ENCODE data around the gene TRMT61A. TPM values are rescaled to one million over a fixed set of nuclear protein-coding genes. Genes with fewer than 3 reads are reported as not detected.
A peak's percentile ranks its signal among the peaks of the same experiment; 100 is the strongest.

TRMT61A gene
- total RNA-seq (10 to 100 TPM; 14.0 TPM), polyA plus RNA-seq (1 to 10 TPM; 4.6 to 9.3 TPM)

DNA sequence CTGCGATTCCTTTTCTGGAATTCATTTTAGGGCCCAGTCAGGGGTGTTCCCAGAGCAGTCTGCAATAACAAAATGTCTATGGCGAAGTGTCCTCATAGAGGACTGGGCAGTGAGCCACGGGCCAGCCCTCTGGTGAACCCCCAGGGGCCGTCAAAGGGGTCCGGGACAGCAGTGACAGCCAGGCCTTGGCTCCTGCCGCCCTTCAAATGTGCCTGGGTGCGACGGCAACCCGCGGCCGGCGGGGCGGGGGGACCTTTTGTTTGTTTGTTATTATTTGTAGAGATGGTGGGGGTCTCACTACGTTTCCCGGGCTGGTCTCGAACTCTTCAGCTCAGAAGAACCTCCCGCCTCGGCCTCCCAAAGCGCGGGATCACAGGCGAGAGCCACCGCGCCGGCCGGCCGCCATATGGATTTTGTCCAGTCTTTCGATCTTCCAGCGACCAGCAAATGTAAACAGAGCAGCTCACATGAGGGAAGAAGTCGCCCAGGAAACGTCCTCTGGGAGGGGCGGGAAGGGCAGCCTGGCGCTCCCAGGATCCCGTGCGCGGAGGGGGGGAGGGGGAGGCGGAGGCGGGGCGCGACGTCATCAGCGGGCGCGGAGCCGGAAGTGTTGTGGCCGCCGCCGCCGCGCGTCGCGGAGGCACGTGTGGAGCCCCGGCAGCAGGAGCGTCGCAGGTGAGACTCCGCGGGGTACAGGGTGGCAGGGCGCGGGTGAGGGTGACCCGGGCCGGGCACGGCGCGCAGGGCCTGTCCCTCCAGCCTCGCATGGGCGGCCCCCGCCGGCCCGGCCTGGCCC lies at the start of gene TRMT61A:
Gene TRMT61A, plus strand, starts transcription at position 610 of the 796 bp plus-strand sequence. CDS start 783 bp downstream, outside the sequence.
- peak; percentile 72 to 77 (median 74) for DNase-seq
- intact Hi-C loops (cut with micrococcal nuclease): loop anchor here (1.0 to 2.0 kb wide), 2 partner anchors 7 to 34 kb away; partner anchors contain the start of genes BAG5 and COA8
- Histone ChIP-seq H3K36me3 (ENCODE audit: insufficient read depth, low read length) (no peaks in the 10 kb centered on the region), H3K4me1 (ENCODE audit: insufficient read depth, low read length) (peaks cover 30% of the 10 kb centered on the region), H3K9me3 (ENCODE audit: control insufficient read depth in 1 of 2, low read length in 2 of 2) (no peaks in the 10 kb centered on the region), H3K27ac (ENCODE audit: low read depth, low read length) (peak within 1 kb of the TSS; percentile 76), H3K4me3 (ENCODE audit: low read length in 2 of 2) (peak within 1 kb of the TSS; percentile 71 to 93), H3K27me3 (ENCODE audit: insufficient read depth, low read length) (no peaks in the 10 kb centered on the region)
- Mint-ChIP-seq H3K27ac (peak within 1 kb of the TSS; percentile 95 to 97 (median 96)), H3K4me1 (peaks cover 17 to 53% (median 26%) of the 10 kb centered on the region in 4 donors), H3K36me3 (peaks cover 0 to 2% of the 10 kb centered on the region in 2 donors), H3K27me3 (no peaks in the 10 kb centered on the region), H3K4me3 (peak within 1 kb of the TSS; percentile 91 to 96 (median 93)), H3K9me3 (no peaks in the 10 kb centered on the region)
- ChIA-PET POLR2A (ENCODE audit: partially characterized antibody) (interaction anchor here (0.7 to 5.9 kb wide), 10 partner anchors 7 to 195 kb away, joined by 3 to 31 read pairs (median 5); partner anchors contain the start of genes BAG5, CKB, COA8 and EIF5), CTCF (ENCODE audit: partially characterized antibody) (interaction anchor here (1.4 to 2.4 kb wide), 3 partner anchors 10 to 100 kb away, joined by 3 to 12 read pairs (median 3); partner anchors contain the start of gene KLC1)

- peak in 3 of 5 donors; percentile 7 to 22 (median 9) for DNase-seq
- H3K27me3 Mint-ChIP-seq: no peaks in the 10 kb centered on the region
- H3K36me3 ChIP-seq (ENCODE audit: insufficient read depth, low read length): peaks cover 40% of the 10 kb centered on the region
- intact Hi-C loops (cut with micrococcal nuclease): no loop called here
- H3K27ac ChIP-seq (ENCODE audit: low read depth, low read length): peak overlapping the region; percentile 11
- ChIA-PET CTCF (ENCODE audit: partially characterized antibody) (no interaction called here), POLR2A (ENCODE audit: partially characterized antibody) (no interaction called here)
- H3K36me3 Mint-ChIP-seq: peaks cover 42 to 66% of the 10 kb centered on the region in 2 donors
- H3K4me3 Mint-ChIP-seq: peak overlapping the region in 2 of 8 donors; percentile 3 to 29
- H3K9me3 ChIP-seq (ENCODE audit: control insufficient read depth in 1 of 2, low read length in 2 of 2): no peaks in the 10 kb centered on the region
- H3K4me3 ChIP-seq (ENCODE audit: low read length in 2 of 2): no peak overlapping the region
- H3K27ac Mint-ChIP-seq: peak overlapping the region; percentile 4 to 74 (median 41)
- peaks cover 15% of the 10 kb centered on the region for H3K4me1 ChIP-seq (ENCODE audit: insufficient read depth, low read length)
- H3K27me3 ChIP-seq (ENCODE audit: insufficient read depth, low read length): no peaks in the 10 kb centered on the region
- H3K4me1 Mint-ChIP-seq: peaks cover 11 to 17% (median 14%) of the 10 kb centered on the region in 4 donors
- H3K9me3 Mint-ChIP-seq: no peaks in the 10 kb centered on the region
Measured at GRCh38 chr14:103480595-103480994, 48.4 kb upstream of the TRMT61A start.

DNA sequence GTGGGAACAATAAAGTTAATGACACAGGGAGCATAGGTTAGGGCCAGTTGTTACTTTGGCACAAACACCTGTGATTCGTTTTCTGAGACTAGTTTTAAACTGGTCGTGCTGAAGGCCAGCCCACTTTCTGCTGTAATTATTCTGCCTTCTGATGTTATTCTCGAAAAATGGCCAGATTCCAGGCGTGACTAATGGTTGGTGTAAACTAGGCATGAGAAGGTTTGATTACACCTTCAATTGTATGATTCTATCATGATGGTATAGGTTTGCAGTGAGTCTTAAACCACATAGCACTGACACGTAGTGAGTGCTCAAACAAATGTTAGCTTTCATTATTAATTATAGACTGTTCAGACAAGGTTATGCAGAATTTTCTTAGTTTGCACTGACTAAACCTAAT lies 45.4 kb upstream of the TRMT61A start:
- intact Hi-C loops (cut with micrococcal nuclease): no loop called here
- ChIA-PET POLR2A (ENCODE audit: partially characterized antibody) (no interaction called here), CTCF (ENCODE audit: partially characterized antibody) (no interaction called here)
- Histone ChIP-seq H3K27ac (ENCODE audit: low read depth, low read length) (no peak overlapping the region), H3K36me3 (ENCODE audit: insufficient read depth, low read length) (peaks cover 34% of the 10 kb centered on the region), H3K27me3 (ENCODE audit: insufficient read depth, low read length) (no peaks in the 10 kb centered on the region), H3K9me3 (ENCODE audit: control insufficient read depth in 1 of 2, low read length in 2 of 2) (no peaks in the 10 kb centered on the region), H3K4me3 (ENCODE audit: low read length in 2 of 2) (no peak overlapping the region), H3K4me1 (ENCODE audit: insufficient read depth, low read length) (peaks cover 15% of the 10 kb centered on the region)
- Mint-ChIP-seq H3K9me3 (no peaks in the 10 kb centered on the region), H3K27ac (peak overlapping the region in 1 of 7 donors; percentile 30), H3K27me3 (no peaks in the 10 kb centered on the region), H3K4me1 (peaks cover 11 to 17% (median 14%) of the 10 kb centered on the region in 4 donors), H3K4me3 (no peak overlapping the region), H3K36me3 (peaks cover 35 to 54% of the 10 kb centered on the region in 2 donors)
- DNase-seq: no peak

DNA sequence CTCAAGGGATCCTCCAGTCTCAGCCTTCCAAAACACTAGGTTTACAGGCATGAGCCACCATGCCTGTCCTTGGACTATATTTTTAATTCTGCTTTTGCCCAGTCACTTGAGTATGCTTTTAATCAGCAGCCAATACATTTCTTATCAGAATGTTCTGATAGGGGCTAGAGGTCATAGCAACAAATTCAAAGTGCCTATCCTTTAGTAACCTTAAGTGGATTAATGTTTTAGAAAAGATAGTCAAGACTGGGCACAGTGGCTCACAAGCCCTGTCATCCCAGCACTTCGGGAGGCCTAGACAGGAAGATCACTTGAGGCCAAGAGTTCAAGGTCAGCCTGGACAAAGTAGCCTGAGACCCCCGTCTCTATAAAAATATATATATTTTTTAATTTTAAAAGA lies 43.5 kb upstream of the TRMT61A start:
- no peaks in the 10 kb centered on the region for H3K27me3 ChIP-seq (ENCODE audit: insufficient read depth, low read length)
- intact Hi-C loops (cut with micrococcal nuclease): no loop called here
- Mint-ChIP-seq H3K4me3 (no peak overlapping the region), H3K4me1 (peaks cover 5 to 11% (median 7%) of the 10 kb centered on the region in 4 donors), H3K9me3 (no peaks in the 10 kb centered on the region), H3K36me3 (peaks cover 42 to 57% of the 10 kb centered on the region in 2 donors), H3K27ac (peak overlapping the region in 1 of 7 donors; percentile 74), H3K27me3 (no peaks in the 10 kb centered on the region)
- H3K27ac ChIP-seq (ENCODE audit: low read depth, low read length): no peak overlapping the region
- ChIA-PET CTCF (ENCODE audit: partially characterized antibody) (no interaction called here), POLR2A (ENCODE audit: partially characterized antibody) (no interaction called here)
- no peak for DNase-seq
- no peaks in the 10 kb centered on the region for H3K9me3 ChIP-seq (ENCODE audit: control insufficient read depth in 1 of 2, low read length in 2 of 2)
- no peak overlapping the region for H3K4me3 ChIP-seq (ENCODE audit: low read length in 2 of 2)
- H3K4me1 ChIP-seq (ENCODE audit: insufficient read depth, low read length): peaks cover 5% of the 10 kb centered on the region
- peaks cover 35% of the 10 kb centered on the region for H3K36me3 ChIP-seq (ENCODE audit: insufficient read depth, low read length)

- Mint-ChIP-seq H3K9me3 (no peaks in the 10 kb centered on the region), H3K27ac (peak overlapping the region in 4 of 7 donors; percentile 35 to 79 (median 57)), H3K36me3 (peaks cover 38 to 54% of the 10 kb centered on the region in 2 donors), H3K27me3 (no peaks in the 10 kb centered on the region), H3K4me3 (no peak overlapping the region), H3K4me1 (peaks cover 0 to 2% (median under 1%) of the 10 kb centered on the region in 4 donors)
- no peaks in the 10 kb centered on the region for H3K9me3 ChIP-seq (ENCODE audit: control insufficient read depth in 1 of 2, low read length in 2 of 2)
- no peaks in the 10 kb centered on the region for H3K4me1 ChIP-seq (ENCODE audit: insufficient read depth, low read length)
- no peak overlapping the region for H3K4me3 ChIP-seq (ENCODE audit: low read length in 2 of 2)
- no peak for DNase-seq
- peaks cover 39% of the 10 kb centered on the region for H3K36me3 ChIP-seq (ENCODE audit: insufficient read depth, low read length)
- no peak overlapping the region for H3K27ac ChIP-seq (ENCODE audit: low read depth, low read length)
- CTCF ChIA-PET (ENCODE audit: partially characterized antibody): interaction anchor here (0.9 kb wide), 1 partner anchor 12 kb away, joined by 3 read pairs; no protein-coding TSS in a partner anchor
- intact Hi-C loops (cut with micrococcal nuclease): no loop called here
- no peaks in the 10 kb centered on the region for H3K27me3 ChIP-seq (ENCODE audit: insufficient read depth, low read length)
- POLR2A ChIA-PET (ENCODE audit: partially characterized antibody): no interaction called here
Measured at GRCh38 chr14:103488071-103488470, 40.9 kb upstream of the TRMT61A start.

- Histone ChIP-seq H3K27me3 (ENCODE audit: insufficient read depth, low read length) (no peaks in the 10 kb centered on the region), H3K27ac (ENCODE audit: low read depth, low read length) (no peak overlapping the region), H3K4me3 (ENCODE audit: low read length in 2 of 2) (no peak overlapping the region), H3K9me3 (ENCODE audit: control insufficient read depth in 1 of 2, low read length in 2 of 2) (no peaks in the 10 kb centered on the region), H3K4me1 (ENCODE audit: insufficient read depth, low read length) (no peaks in the 10 kb centered on the region), H3K36me3 (ENCODE audit: insufficient read depth, low read length) (peaks cover 33% of the 10 kb centered on the region)
- Mint-ChIP-seq H3K27ac (peak overlapping the region in 3 of 7 donors; percentile 0 to 44 (median 35)), H3K4me3 (no peak overlapping the region), H3K4me1 (peaks cover 0 to 2% (median 0%) of the 10 kb centered on the region in 4 donors), H3K36me3 (peaks cover 34 to 50% of the 10 kb centered on the region in 2 donors), H3K27me3 (no peaks in the 10 kb centered on the region), H3K9me3 (no peaks in the 10 kb centered on the region)
- intact Hi-C loops (cut with micrococcal nuclease): no loop called here
- ChIA-PET CTCF (ENCODE audit: partially characterized antibody) (no interaction called here), POLR2A (ENCODE audit: partially characterized antibody) (no interaction called here)
- no peak for DNase-seq
Measured at GRCh38 chr14:103488960-103489359, 40.0 kb upstream of the TRMT61A start.

GRCh38 chr14:103489621-103490020 lies 39.4 kb upstream of the TRMT61A start:
- peaks cover 33% of the 10 kb centered on the region for H3K36me3 ChIP-seq (ENCODE audit: insufficient read depth, low read length)
- no peaks in the 10 kb centered on the region for H3K9me3 ChIP-seq (ENCODE audit: control insufficient read depth in 1 of 2, low read length in 2 of 2)
- DNase-seq: no peak
- ChIA-PET CTCF (ENCODE audit: partially characterized antibody) (interaction anchor here (0.6 kb wide), 1 partner anchor 76 kb away, joined by 3 read pairs; no protein-coding TSS in a partner anchor), POLR2A (ENCODE audit: partially characterized antibody) (interaction anchor here (0.8 kb wide), 1 partner anchor 10 kb away, joined by 3 read pairs; no protein-coding TSS in a partner anchor)
- Mint-ChIP-seq H3K27me3 (no peaks in the 10 kb centered on the region), H3K4me1 (peaks cover 0 to 2% (median 0%) of the 10 kb centered on the region in 4 donors), H3K36me3 (peaks cover 33 to 51% of the 10 kb centered on the region in 2 donors), H3K9me3 (no peaks in the 10 kb centered on the region), H3K27ac (peak overlapping the region in 3 of 7 donors; percentile 22 to 66 (median 44)), H3K4me3 (no peak overlapping the region)
- H3K27me3 ChIP-seq (ENCODE audit: insufficient read depth, low read length): no peaks in the 10 kb centered on the region
- H3K27ac ChIP-seq (ENCODE audit: low read depth, low read length): no peak overlapping the region
- no peaks in the 10 kb centered on the region for H3K4me1 ChIP-seq (ENCODE audit: insufficient read depth, low read length)
- intact Hi-C loops (cut with micrococcal nuclease): no loop called here
- H3K4me3 ChIP-seq (ENCODE audit: low read length in 2 of 2): no peak overlapping the region
